ENCODE results near the gene DUSP7.
A peak's percentile ranks its signal among the peaks of the same experiment; 100 is the strongest.

The DUSP7 gene

DNA sequence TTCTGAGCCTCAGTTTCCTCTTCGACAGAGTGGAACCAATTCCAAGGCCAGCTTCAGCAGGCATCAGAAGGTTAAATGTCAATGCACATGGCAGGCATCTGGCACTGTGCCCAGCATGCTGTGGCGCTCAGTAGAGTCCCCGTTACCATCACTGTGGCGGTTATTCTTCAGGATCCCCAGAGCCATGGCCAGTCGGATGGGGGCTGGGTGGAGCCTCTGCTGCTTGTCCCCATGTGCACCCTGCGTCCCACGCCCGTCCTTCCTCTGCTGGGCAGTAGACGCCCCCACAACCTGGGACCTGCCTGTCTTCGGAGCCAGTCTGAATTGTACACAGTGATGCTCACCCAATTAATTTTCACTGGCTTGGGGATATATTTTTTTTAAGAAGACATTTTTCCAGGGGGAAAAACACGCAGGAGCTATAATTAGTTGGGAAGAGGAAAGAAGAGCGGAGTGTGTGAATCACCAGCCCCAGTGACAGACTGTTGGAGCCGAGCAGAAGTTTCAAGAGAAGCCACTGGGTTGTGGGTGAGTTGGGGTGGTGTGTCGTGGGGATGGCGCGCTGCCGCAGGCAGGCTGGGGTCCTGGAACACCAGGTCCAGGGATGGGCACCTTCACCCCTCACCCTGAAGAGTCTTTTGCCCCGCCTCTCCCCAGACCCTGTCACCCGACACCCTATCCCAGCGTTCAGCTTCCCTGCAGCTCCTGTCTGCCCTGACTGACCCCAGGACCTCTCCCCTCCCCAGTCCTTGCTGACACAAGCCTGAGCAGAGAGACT is 33.9 kb downstream of the DUSP7 start:
- in situ Hi-C loops (cut with HindIII; ENCODE audit: low pct_ligation_motif_present, low pct_unique_long_range_greater_than_20kb, low sequenced_read_pairs), result no loop called here
- DNase-seq, result no peak

DNA sequence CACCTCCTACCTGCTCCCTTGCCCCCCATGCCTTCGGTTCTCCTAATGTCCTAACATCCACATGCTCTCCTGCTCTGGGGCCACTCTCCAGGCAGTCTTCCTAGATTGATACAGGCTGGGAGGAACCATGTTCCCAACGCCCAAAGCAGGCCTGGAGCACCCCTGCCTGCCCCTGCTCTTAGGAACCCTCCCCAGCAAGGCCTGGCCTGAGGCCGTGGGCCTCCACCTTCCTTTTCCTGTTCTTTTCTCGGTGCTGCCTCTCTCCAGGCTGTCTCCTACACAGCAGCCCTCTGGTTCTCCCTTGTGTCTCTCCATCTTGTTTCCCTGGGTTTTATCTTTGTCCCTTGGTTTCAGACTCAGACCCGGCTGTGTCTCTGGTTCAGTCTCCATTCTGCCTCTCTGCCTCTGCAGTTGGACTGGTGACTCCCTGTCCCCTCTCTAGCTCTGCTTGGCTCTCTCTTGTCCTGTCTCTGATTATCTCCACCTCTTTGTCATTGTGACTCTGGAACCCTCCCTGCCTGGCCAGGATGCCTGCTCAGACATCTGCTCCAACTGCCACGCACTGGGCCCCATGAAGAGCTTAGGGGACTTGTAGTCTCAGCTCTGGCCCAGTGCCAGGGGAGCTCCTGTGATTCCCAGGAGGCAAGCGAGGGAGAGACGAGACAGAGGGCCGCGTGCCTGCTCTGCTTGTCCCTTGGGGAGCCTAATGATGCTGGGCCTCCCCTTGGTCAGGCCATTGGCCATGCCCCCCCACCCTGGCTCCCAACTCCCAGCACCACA is 34.7 kb downstream of the DUSP7 start:
- in situ Hi-C loops (cut with HindIII; ENCODE audit: low pct_ligation_motif_present, low pct_unique_long_range_greater_than_20kb, low sequenced_read_pairs), result no loop called here
- DNase-seq, result no peak

DNA sequence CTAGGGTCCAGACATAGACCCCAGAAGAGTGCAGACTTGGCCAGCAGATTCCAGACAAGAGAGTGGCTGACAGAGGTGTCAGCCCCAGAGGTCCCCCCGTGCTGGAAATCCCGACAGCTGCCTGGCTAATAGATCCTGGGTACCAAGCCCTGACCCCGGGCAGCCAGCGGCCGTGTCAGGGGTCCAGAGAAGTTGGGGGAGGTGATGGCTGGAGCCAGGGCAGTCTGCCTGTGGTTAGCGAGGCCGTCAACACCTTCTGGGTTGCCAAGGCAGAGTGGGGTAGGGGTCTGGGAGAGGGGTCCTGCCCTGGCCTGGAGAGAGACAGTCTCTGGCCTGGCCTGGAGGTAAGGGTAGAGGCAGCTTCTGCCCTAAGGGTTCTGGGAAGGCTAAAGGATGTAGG is 35.6 kb downstream of the DUSP7 start:
- DNase-seq, result no peak
- in situ Hi-C loops (cut with HindIII; ENCODE audit: low pct_ligation_motif_present, low pct_unique_long_range_greater_than_20kb, low sequenced_read_pairs), result no loop called here

DNA sequence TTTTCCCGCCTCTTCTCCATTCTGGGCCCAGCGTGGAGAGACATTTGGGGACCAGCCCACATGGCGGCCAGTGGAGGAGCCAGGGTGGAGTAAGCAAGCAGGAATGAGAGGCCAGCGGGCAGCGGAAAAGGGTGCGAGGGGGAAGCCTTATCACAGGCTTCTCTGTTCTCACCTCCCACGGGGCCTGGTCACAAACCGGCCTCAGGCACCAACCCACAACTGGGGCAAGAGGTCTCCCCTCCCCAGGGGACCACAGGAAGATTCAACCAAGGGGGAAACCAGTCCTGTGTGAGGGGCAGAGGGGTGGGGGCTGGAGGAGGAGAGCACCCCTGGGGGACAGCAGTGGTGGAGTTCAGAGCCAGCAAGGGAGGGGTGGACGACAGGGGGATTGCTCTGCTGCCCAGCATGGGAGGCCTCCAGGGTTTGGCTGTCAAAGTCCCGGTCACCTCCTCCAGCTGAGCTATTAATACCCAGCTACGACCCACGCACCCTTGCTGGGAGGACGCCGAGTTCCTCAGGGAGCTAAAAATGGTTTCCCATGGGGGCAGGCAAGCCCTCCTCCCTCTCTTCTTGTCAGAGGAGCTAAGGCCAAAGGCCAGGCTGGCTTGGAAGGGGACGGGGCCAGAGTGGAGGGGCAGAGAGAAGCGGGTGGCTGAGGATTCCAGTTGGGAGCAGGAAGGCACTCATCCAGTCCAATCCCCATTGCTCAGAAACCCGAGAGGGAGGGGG is 36.9 kb downstream of the DUSP7 start:
- no peak for DNase-seq
- in situ Hi-C loops (cut with HindIII; ENCODE audit: low pct_ligation_motif_present, low pct_unique_long_range_greater_than_20kb, low sequenced_read_pairs), result no loop called here

DNA sequence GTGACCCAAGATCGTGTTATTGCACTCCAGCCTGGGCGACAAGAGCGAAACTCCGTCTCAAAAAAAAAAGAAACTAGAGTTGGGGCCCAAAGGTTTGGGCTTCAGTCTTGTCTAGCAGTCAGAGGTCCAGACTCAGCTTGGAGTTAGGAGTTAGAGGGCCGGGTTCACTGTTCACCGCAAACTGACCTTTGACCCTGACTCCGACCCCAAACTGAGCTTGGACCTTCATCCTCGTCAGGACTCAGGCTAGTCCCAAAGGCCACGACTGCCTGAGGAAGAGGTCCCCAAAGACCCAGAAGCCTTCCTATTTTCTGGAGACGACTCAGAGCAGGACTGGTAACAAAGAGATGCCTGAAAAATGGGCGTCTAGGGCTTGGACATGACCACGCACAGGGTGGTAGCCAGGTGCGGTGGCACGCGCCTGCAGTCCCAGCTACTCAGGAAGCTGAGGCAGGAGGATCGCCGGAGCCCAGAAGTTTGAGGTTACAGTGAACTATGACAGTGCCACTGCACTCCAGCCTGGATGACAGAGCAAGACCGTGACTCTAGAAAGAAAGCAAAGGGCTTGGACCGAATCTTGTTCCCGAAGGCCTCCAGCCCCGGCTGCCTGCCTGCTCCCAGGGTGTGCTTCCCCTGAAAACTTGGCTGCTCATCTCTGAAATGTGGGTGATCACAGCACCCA is 37.9 kb downstream of the DUSP7 start:
- DNase-seq, result no peak
- in situ Hi-C loops (cut with HindIII; ENCODE audit: low pct_ligation_motif_present, low pct_unique_long_range_greater_than_20kb, low sequenced_read_pairs), result no loop called here

DNA sequence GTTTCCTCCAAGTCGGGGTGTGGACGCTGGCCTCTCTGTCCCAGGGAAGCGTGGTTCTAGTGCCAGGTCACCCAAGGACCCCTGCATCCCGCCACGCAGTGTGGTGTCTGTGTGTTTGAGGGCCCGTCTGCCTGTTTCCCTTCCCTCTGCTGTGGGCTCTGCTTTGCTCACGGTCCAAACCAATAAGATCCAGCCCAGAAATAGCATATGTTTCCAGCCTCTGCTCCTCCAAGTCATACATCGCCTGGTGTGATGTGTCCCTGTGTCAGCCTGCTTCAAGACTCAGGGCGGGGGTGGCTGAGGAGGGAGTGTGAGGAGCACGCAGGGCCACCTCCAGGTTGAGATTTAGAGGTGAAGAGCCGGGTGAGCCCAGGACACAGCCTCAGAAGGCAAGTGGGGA is 38.8 kb downstream of the DUSP7 start:
- in situ Hi-C loops (cut with HindIII; ENCODE audit: low pct_ligation_motif_present, low pct_unique_long_range_greater_than_20kb, low sequenced_read_pairs), result no loop called here
- DNase-seq, result no peak

DNA sequence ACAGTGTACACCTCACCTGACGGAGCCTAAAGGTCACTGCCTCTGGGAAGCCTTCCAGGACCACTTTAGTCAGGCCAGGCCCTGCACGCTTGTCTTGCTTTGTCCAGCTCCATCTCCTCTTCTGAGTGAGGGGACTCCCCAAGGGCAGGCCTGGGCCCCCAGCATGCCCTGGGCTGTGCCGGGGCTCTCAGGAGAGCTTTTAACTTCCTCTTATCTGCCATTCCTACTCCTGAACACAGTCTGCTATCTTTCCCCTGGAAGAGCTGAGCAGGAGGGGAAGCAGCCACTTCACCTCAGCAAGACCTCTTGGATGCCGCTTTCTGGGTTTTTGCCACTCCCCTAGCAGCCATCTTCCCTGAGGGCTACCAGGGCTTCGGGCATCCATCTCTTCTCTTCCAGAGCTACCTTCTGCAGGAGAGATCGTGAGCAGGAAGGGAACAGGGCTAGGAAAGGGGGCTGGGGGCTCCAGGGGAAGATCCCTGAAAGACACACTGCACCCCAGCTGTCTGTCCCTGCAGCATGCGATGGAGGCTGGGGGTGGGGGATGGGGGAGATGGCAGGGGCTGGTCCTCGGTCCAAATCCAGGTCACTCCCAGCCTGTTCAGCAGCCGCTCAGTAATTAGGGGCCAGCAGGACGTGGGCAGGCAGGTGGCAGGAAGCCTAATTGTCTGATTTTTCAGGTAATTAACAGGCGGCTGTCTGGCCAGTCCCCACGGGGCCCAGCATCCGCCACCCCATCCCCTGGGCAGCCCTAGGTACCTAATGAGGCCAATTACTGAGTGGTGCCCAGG is 40.7 kb downstream of the DUSP7 start:
- in situ Hi-C loops (cut with HindIII; ENCODE audit: low pct_ligation_motif_present, low pct_unique_long_range_greater_than_20kb, low sequenced_read_pairs), result no loop called here
- DNase-seq, result no peak

DNA sequence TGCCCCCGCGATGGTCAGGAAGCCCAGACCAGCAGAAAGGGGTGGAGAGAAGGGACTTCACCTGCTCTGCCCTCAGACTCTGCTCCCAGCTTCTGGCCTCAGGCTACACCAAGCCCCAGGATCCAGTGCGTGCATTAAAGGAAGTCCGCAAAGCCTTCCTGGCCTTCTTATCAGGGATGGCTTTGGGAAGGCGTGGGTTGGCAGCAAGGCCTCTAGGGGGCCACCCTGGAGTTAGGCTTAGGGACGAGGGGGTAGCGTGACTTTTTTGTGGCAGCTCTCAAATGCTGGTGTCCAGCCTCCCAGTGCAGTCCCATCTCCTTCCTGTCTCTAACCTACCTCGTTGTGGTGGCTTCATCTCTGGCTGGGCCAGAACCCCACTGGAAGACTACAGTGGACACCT is 41.8 kb downstream of the DUSP7 start:
- DNase-seq, result peak; percentile 7
- in situ Hi-C loops (cut with HindIII; ENCODE audit: low pct_ligation_motif_present, low pct_unique_long_range_greater_than_20kb, low sequenced_read_pairs), result no loop called here

DNA sequence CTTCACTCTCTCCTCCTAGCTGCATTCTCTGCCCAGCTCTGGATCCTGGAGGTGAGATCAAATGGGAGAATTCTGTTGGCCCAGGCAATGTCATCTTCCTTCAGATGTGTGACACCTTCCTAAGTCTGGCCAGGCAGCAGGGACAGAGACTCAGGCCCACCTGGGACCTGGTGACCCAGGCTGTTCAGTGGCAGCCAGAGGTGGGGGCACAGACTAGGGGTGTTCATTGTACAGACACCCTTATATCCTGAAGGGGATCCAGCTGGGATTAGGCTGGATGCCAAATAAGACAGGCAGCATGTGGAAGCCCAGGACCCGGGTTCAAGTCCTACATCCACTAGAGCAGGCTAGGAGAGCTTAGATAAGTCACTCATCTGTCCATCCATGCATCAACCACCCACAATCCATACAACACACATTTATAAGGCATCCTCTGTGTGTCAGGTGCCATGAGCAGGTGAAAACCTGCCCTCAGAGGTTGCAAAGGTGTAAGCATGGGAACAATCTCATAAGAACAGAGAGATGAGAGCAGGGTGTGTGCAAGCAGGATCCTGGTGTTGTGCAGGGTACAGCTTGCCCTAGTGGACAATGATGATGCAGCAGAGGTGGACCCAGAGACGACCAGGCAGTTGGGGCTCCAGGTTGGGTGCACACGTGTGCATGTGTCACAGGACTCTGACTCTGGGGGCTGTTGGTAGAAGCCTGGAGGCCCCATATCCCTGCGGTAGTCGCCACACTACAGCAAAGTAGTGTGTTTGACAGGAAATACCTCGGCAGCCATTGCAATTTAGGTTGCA is 42.4 kb downstream of the DUSP7 start:
- in situ Hi-C loops (cut with HindIII; ENCODE audit: low pct_ligation_motif_present, low pct_unique_long_range_greater_than_20kb, low sequenced_read_pairs), result no loop called here
- no peak for DNase-seq

DNA sequence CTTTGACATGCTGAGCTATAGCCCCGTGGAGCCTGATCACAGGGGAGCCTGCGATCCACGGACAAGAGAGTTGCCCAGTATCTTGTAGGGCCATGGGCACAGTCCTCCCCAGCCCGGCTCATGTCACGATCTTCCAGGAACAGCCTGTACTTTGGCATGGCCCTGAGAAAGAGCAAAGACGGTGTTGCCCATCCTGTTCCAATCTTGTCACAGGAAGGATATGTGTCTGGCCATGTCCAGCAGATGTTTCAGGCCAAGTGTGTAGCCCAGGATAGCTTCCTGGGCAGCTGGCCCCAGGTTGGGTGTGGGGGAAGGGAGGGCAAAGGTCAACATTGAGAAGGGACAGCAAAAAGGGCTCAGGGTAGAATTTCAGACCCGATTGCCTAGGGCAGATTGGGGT is 43.7 kb downstream of the DUSP7 start:
- in situ Hi-C loops (cut with HindIII; ENCODE audit: low pct_ligation_motif_present, low pct_unique_long_range_greater_than_20kb, low sequenced_read_pairs), result no loop called here
- no peak for DNase-seq

DNA sequence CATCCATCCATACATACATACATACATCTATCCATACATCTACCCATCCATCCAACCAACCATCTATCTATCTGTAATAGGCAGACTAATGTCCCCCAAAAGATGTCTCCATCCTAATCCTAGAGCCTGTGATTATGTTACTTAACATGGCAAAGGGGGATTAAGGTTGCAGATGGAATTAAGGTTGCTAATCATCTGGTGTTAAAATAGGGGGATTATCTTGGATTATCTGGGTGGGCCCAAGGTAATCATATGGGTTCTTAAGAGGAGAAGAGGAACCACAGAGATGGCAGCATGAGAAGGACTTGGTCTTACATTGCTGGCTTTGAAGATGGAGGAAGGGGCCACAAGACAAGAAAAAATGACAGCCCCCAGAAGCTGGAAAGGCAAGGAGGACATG is 45.9 kb downstream of the DUSP7 start:
- in situ Hi-C loops (cut with HindIII; ENCODE audit: low pct_ligation_motif_present, low pct_unique_long_range_greater_than_20kb, low sequenced_read_pairs), result no loop called here
- no peak for DNase-seq

DNA sequence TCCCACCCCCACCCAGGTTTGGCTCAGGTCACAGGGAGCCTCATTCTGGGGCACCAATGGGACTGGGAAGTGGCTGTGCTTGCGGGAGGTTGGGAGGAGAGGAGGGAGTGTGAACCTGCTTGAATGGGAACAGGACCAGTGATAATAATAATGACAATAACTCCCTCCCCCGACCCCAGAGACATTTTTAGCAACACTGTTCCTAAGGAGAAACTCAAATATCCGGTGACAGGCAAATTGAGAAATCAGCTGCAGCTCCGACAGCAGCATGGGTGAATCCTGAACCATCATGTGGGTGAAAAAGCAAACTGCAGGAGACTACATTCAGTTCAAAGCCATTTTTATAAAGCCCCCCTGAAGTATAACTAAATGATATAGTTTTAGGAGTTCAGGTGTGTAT is 49.1 kb downstream of the DUSP7 start:
- in situ Hi-C loops (cut with HindIII; ENCODE audit: low pct_ligation_motif_present, low pct_unique_long_range_greater_than_20kb, low sequenced_read_pairs), result no loop called here

DNA sequence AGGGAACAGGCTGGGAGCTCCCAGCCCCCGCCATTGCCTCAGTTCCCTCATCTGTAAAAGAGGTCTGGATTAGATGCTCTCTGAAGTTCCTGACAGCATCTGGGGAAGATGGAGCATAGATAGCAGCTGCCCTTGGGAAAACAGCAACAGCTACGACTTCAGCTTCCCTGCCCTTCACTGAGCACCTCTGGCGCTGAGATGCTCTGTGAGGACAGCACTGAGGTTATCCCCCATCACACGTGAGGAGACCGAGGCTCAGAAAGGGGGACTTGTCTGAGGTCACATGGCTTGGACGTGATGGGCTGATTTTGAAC is 49.6 kb downstream of the DUSP7 start:
- DNase-seq, result no peak
- in situ Hi-C loops (cut with HindIII; ENCODE audit: low pct_ligation_motif_present, low pct_unique_long_range_greater_than_20kb, low sequenced_read_pairs), result no loop called here

More for the DNA sequence above, 49.1 kb downstream of the DUSP7 start:
- DNase-seq, result no peak

DNA sequence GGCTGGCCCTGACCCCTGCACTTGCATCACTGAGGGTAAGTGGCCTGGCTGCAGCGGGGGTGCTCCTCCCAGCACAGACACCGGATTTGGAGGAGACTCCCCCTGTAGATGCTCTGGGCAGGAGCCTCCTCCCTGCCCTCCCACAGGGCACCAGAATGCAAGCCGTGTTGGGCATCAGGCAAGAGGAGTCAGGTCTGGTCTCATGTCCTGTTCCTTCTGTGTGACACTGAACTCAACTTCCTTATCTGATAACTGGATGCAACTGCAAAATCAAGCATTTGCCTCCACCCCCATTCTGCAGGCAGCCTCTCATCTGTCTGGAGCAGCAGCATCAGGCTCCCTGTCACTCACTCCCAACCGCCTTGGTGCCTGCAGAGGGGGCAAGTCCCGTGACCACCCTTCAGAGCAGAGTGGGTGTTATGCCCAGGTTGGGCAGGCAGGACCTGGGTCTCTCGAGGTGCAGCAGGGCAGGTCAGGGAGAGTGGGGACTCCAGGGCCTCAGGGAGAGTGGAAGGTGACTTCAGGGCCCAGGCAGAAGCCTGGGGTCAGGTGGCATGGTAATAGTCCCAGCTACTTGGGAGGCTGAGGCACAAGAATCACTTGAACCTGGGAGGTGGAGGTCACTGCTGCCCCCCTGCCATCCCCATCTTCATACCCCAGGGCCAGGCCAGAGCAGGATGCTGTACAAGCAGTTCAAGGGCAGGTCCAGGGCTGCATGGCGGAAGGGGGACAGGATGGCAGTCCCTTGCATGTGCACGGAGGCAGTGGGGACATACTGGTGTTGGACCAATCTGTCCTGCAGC is 50.2 kb downstream of the DUSP7 start:
- in situ Hi-C loops (cut with HindIII; ENCODE audit: low pct_ligation_motif_present, low pct_unique_long_range_greater_than_20kb, low sequenced_read_pairs), result no loop called here
- no peak for DNase-seq

DNA sequence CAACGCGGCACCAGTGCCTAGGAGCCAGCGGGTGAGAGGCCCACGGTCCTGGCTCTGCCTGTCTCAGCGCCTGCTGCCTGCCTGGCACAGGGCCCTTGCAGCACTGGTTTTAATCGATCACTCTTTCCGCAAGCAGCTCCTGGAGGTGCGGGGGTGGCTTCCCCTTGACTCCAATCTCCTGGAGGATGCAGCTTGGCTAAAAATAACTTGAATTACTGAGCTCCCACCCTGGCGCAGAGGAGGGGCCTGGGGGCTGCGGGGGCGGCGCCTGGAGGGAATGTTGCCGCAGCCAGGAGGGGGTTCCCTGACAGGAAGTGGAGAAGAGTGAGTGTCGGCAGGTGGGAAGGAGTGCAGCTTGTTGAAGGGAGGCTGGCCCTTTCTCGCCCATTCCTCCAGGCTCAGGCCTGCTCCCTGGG is 50.8 kb downstream of the DUSP7 start:
- no peak for DNase-seq
- in situ Hi-C loops (cut with HindIII; ENCODE audit: low pct_ligation_motif_present, low pct_unique_long_range_greater_than_20kb, low sequenced_read_pairs), result no loop called here

DNA sequence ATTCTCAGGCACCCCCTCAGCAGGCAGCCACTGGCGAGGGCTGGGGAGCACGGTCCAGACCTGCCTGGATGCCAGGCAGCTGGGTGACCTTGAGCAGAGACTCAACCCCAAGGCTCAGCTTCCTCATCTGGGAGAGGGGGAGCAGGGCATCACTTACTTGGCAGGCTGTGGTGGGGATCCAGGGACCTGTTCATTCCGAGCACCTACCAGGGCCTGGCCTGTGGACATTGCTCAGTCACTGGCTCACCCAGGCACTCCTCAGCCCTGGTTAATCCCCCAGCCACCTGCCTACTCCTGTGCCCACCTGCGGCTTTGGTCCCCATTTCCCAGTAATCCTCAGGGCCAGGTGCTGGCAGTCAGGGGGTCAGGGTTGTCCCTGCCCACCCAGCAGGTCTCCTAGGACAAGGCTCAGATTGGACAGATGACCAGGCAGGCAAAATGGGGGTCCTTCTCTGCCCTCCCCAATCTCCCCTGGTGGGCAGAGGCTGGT is 51.4 kb downstream of the DUSP7 start:
- in situ Hi-C loops (cut with HindIII; ENCODE audit: low pct_ligation_motif_present, low pct_unique_long_range_greater_than_20kb, low sequenced_read_pairs), result no loop called here
- no peak for DNase-seq

Data from ACHN (cell line).